ENCODE data around the gene LCOR. TPM values are rescaled to one million over a fixed set of nuclear protein-coding genes. Genes with fewer than 3 reads are reported as not detected.
"Not testable (repeated sequence)": the region's sequence is repeated elsewhere in the genome, so short reads cannot be mapped to it uniquely, and the experiment has no call there.

LCOR gene
- total RNA-seq, 1 donor from 2014 or later, result 39.5 TPM

GRCh38 chr10:96930469-96930868 is 98.4 kb downstream of the LCOR start:
- Histone ChIP-seq H3K4me3 (no peak overlapping the region), H3K27ac (no peak overlapping the region), H3K27me3 (no peaks in the 10 kb centered on the region), H3K36me3 (no peaks in the 10 kb centered on the region), H3K9me3 (no peaks in the 10 kb centered on the region), H3K4me1 (peaks cover 4% of the 10 kb centered on the region)
- DNase-seq (no peak), ATAC-seq (peak; percentile 55)
- no peak for TF ChIP-seq CTCF (IDR thresholded peaks at IDR 0.05)
- intact Hi-C loops (cut with DNase I), result no loop called here

- ATAC-seq (no peak), DNase-seq (no peak)
- H3K9me3 ChIP-seq, result no peaks in the 10 kb centered on the region
- H3K27ac ChIP-seq, result no peak overlapping the region
- H3K4me1 ChIP-seq, result peaks cover 1% of the 10 kb centered on the region
- TF ChIP-seq CTCF (IDR thresholded peaks at IDR 0.05), result no peak
- intact Hi-C loops (cut with DNase I), result no loop called here
- no peaks in the 10 kb centered on the region for H3K36me3 ChIP-seq
- no peaks in the 10 kb centered on the region for H3K27me3 ChIP-seq
- no peak overlapping the region for H3K4me3 ChIP-seq
Observed at GRCh38 chr10:96935148-96935547, 103.0 kb downstream of the LCOR start.

DNA sequence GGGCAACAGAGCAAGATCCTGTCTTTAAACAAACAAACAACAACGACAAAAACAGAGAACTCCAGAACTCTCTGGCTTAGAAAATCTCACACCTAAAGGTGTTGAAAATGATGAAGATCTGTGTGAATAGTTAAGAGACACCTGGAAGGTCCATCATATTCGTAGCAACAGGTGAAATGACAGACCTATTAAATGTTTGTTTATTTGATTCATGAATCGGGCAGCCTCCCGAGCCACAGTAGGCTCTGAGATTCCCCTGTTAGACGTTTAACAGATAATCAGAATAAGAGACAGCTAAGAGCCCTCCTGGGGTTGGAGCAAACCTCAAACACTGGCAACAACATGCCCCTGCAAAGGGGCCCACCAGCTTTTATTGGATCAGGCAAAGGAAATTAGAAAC is 103.7 kb downstream of the LCOR start:
- ATAC-seq, result no peak
- Histone ChIP-seq H3K4me3 (no peak overlapping the region), H3K36me3 (no peaks in the 10 kb centered on the region), H3K27ac (no peak overlapping the region), H3K9me3 (no peaks in the 10 kb centered on the region), H3K27me3 (no peaks in the 10 kb centered on the region), H3K4me1 (no peaks in the 10 kb centered on the region)
- TF ChIP-seq CTCF (IDR thresholded peaks at IDR 0.05), result no peak
- DNase-seq, result no peak
- intact Hi-C loops (cut with DNase I), result no loop called here

DNA sequence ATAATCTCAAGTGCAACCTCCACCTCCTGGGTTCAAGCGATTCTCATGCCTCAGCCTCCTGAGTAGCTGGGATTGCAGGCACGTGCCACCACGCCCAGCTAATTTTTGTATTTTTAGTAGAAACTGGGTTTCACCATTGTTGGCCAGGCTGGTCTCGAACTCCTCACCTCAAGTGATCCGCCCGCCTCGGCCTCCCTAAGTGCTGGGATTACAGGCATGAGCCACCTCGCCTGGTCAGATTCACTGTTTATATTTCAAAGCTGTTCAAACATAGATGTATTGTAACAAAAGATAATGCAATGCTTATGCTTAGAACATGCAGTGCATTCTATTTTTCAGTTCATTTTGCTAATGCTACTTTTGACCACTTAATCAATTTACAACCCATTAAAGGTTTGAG is 111.1 kb downstream of the LCOR start:
- H3K36me3 ChIP-seq; H3K4me3 ChIP-seq; H3K27me3 ChIP-seq; H3K27ac ChIP-seq; intact Hi-C loops (cut with DNase I); H3K4me1 ChIP-seq; H3K9me3 ChIP-seq; DNase-seq; ATAC-seq: not testable (repeated sequence)

GRCh38 chr10:96947036-96947435 is 114.9 kb downstream of the LCOR start:
- H3K36me3 ChIP-seq, result peaks cover 18% of the 10 kb centered on the region
- H3K27me3 ChIP-seq, result no peaks in the 10 kb centered on the region
- H3K27ac ChIP-seq, result no peak overlapping the region
- no peak for ATAC-seq
- H3K4me3 ChIP-seq, result no peak overlapping the region
- intact Hi-C loops (cut with DNase I), result no loop called here
- TF ChIP-seq CTCF (IDR thresholded peaks at IDR 0.05), result no peak
- no peaks in the 10 kb centered on the region for H3K9me3 ChIP-seq
- no peaks in the 10 kb centered on the region for H3K4me1 ChIP-seq
- DNase-seq, result no peak

DNA sequence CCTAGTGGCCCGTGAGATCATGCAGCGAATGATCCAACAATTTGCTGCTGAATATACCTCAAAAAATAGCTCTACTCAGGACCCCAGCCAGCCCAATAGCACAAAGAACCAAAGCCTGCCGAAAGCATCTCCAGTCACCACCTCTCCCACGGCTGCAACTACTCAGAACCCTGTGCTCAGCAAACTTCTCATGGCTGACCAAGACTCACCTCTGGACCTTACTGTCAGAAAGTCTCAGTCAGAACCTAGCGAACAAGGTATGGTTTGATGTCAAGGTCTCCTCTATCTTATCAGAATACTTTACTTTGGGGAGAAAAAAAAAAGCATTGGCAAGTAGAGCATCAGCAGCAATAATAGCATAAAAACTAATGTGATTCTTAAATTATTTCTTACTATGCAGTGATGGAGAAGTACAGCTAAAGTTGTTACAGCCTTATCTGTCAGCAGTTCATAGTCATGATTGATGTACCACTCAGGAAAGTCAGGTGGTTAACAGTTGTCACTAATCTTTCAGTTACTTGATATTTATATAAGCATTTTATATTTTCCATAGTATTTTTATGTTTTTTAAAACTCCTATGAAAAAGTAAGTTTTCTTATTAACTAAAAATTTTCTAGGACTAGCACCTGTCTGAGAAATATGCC is 117.1 kb downstream of the LCOR start:
- H3K27ac ChIP-seq, result no peak overlapping the region
- no peaks in the 10 kb centered on the region for H3K27me3 ChIP-seq
- no peak for ATAC-seq
- H3K4me1 ChIP-seq, result no peaks in the 10 kb centered on the region
- no peak overlapping the region for H3K4me3 ChIP-seq
- no peak for DNase-seq
- no peaks in the 10 kb centered on the region for H3K9me3 ChIP-seq
- H3K36me3 ChIP-seq, result peaks cover 19% of the 10 kb centered on the region
- no peak for TF ChIP-seq CTCF (IDR thresholded peaks at IDR 0.05)
- intact Hi-C loops (cut with DNase I), result no loop called here

All from upper lobe of right lung (tissue), 1 donor.